Glutamatergic neuron (in vitro differentiated cells): ENCODE measurements around the gene CHD6. TPM values are rescaled to one million over a fixed set of nuclear protein-coding genes. Genes with fewer than 3 reads are reported as not detected.

Experiments used
- DNase-seq: peaks from one replicate; pipeline ENCODE4 v3.0.0; 2022
- H3K27ac Mint-ChIP-seq: one replicate; pipeline ENCODE4 v1.8.0; 2020; ENCODE audit warnings: mild to moderate bottlenecking, mixed read lengths, inconsistent platforms; ENCODE audit not compliant: unreplicated experiment
- H3K27me3 Mint-ChIP-seq: one replicate; pipeline ENCODE4 v1.8.0; 2020; ENCODE audit warnings: mild to moderate bottlenecking, moderate library complexity, mixed read lengths, inconsistent platforms; ENCODE audit not compliant: unreplicated experiment
- H3K36me3 Mint-ChIP-seq: one replicate; pipeline ENCODE4 v1.8.0; 2020; ENCODE audit warnings: mild to moderate bottlenecking, mixed read lengths, inconsistent platforms; ENCODE audit not compliant: unreplicated experiment
- H3K4me1 Mint-ChIP-seq: one replicate; pipeline ENCODE4 v1.8.0; 2020; ENCODE audit warnings: mild to moderate bottlenecking, low read depth, mixed read lengths, inconsistent platforms; ENCODE audit not compliant: unreplicated experiment
- H3K4me3 Mint-ChIP-seq: one replicate; pipeline ENCODE4 v1.8.0; 2020; ENCODE audit warnings: mild to moderate bottlenecking, mixed read lengths, inconsistent platforms; ENCODE audit not compliant: unreplicated experiment
- H3K9me3 Mint-ChIP-seq: one replicate; pipeline ENCODE4 v1.8.0; 2020; ENCODE audit warnings: mild to moderate bottlenecking, moderate library complexity, mixed read lengths, inconsistent platforms; ENCODE audit not compliant: unreplicated experiment
- total RNA-seq: library from RNA; stranded (reverse); fragmentation: NEBNext Ultra II Directional; extraction: Animal tissue kit (Norgen Biotek cat#: 25700); gene quantifications from one replicate; pipeline ENCODE4 v1.2.1, GENCODE V29; 2021; ENCODE audit not compliant: unreplicated experiment
- TF ChIP-seq, protein P1 (sequence below): fragments of 200-600 bp; sonication (generic); IDR thresholded peaks from one replicate; pipeline ENCODE4 v1.5.0; 2021; ENCODE audit not compliant: partially characterized antibody, unreplicated experiment

Gene CHD6
- total RNA-seq, 1 donor from 2014 or later = 85.6 TPM

GRCh38 chr20:41534170-41534569 is 84.0 kb downstream of the CHD6 start:
- H3K4me3 Mint-ChIP-seq = no peak overlapping the region
- H3K36me3 Mint-ChIP-seq = peaks cover 4% of the 10 kb centered on the region
- no peaks in the 10 kb centered on the region for H3K27me3 Mint-ChIP-seq
- no peak for DNase-seq
- TF ChIP-seq, protein P1, sequence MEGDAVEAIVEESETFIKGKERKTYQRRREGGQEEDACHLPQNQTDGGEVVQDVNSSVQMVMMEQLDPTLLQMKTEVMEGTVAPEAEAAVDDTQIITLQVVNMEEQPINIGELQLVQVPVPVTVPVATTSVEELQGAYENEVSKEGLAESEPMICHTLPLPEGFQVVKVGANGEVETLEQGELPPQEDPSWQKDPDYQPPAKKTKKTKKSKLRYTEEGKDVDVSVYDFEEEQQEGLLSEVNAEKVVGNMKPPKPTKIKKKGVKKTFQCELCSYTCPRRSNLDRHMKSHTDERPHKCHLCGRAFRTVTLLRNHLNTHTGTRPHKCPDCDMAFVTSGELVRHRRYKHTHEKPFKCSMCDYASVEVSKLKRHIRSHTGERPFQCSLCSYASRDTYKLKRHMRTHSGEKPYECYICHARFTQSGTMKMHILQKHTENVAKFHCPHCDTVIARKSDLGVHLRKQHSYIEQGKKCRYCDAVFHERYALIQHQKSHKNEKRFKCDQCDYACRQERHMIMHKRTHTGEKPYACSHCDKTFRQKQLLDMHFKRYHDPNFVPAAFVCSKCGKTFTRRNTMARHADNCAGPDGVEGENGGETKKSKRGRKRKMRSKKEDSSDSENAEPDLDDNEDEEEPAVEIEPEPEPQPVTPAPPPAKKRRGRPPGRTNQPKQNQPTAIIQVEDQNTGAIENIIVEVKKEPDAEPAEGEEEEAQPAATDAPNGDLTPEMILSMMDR = no peak
- H3K4me1 Mint-ChIP-seq = peaks cover 4% of the 10 kb centered on the region
- peaks cover 7% of the 10 kb centered on the region for H3K9me3 Mint-ChIP-seq
- H3K27ac Mint-ChIP-seq = no peak overlapping the region

DNA sequence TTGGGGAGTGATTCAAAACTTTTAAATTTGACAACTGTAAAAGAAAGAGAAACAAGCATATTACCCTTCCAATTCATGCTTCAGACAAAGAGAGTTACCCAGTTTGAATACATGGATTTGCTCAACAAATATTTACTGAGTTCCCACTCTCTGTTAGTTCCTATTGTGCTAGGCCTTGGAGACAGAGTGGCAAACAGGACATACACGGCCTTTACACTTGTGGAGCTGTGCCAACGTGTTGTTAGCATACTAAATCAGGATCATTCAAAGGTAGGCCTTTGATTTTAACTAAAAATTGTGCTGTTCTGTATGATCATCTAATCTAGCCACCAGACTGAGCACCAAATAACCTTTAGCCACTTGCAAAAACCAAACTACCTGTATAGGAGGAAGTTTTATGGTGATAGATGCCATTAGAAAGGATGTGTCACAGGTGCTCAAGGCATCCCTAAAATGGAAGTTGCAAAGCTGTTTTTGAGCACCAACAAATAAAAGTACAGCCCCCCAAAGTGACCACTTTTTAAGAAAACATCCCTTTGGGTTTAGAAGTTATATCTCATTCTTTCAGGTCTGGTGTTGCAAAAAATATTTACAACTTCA is 84.5 kb downstream of the CHD6 start:
- Mint-ChIP-seq H3K27ac (no peak overlapping the region), H3K27me3 (no peaks in the 10 kb centered on the region), H3K36me3 (peaks cover 4% of the 10 kb centered on the region), H3K9me3 (peaks cover 7% of the 10 kb centered on the region), H3K4me3 (no peak overlapping the region), H3K4me1 (peaks cover 4% of the 10 kb centered on the region)
- no peak for DNase-seq
- TF ChIP-seq, protein P1 = no peak

GRCh38 chr20:41532935-41533334 is 85.2 kb downstream of the CHD6 start:
- Mint-ChIP-seq H3K27me3 (no peaks in the 10 kb centered on the region), H3K9me3 (peaks cover 7% of the 10 kb centered on the region), H3K4me3 (no peak overlapping the region), H3K27ac (peak overlapping the region; percentile 24), H3K36me3 (peaks cover 4% of the 10 kb centered on the region), H3K4me1 (peaks cover 4% of the 10 kb centered on the region)
- TF ChIP-seq, protein P1 = no peak
- DNase-seq = no peak

GRCh38 chr20:41531518-41532275 is 86.5 kb downstream of the CHD6 start:
- Mint-ChIP-seq H3K9me3 (peaks cover 4% of the 10 kb centered on the region), H3K36me3 (peaks cover 4% of the 10 kb centered on the region), H3K4me1 (peaks cover 6% of the 10 kb centered on the region), H3K27me3 (no peaks in the 10 kb centered on the region), H3K27ac (no peak overlapping the region), H3K4me3 (no peak overlapping the region)
- TF ChIP-seq, protein P1 = no peak
- no peak for DNase-seq

DNA sequence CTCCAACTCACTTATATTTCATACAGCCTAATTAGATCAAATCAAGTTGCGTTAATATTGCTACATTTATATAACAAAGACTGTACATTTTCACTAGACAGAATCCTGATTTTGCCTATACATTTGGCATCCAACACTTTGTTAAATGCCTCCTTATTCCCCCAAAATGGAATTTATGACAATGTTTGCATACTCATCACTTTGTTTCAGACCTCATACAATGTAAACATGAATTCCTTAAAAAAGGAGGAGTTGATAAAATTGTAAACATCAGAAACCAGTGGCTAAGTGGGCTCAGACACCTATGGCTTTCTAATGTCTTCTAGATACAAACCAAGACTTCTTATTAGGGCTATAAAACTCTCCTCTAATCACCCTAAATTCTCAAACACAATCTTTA is 87.3 kb downstream of the CHD6 start:
- no peak for DNase-seq
- Mint-ChIP-seq H3K27me3 (no peaks in the 10 kb centered on the region), H3K4me3 (no peak overlapping the region), H3K4me1 (peaks cover 9% of the 10 kb centered on the region), H3K9me3 (peaks cover 4% of the 10 kb centered on the region), H3K36me3 (peaks cover 4% of the 10 kb centered on the region), H3K27ac (no peak overlapping the region)
- TF ChIP-seq, protein P1 = no peak
